ES-I3 (cell line): Measurements from ENCODE around the gene MRPS10.
"Not testable (repeated sequence)": the region's sequence is repeated elsewhere in the genome, so short reads cannot be mapped to it uniquely, and the experiment has no call there.

Experiments
- H3K36me3 ChIP-seq: 2 replicates; pipeline ENCODE4 v1.6.1; 2013; ENCODE audit warnings: mild to moderate bottlenecking, low read length, control low read depth, moderate library complexity; ENCODE audit not compliant: insufficient read depth
- H3K4me1 ChIP-seq: 2 replicates; pipeline ENCODE4 v1.6.1; 2013; ENCODE audit warnings: mild to moderate bottlenecking, control low read depth, low read length; ENCODE audit not compliant: insufficient read depth
- H3K9ac ChIP-seq: 2 replicates; pipeline ENCODE4 v1.6.1; 2013; ENCODE audit warnings: low read depth, mild to moderate bottlenecking, low read length, moderate library complexity
- H3K9me3 ChIP-seq: 2 replicates; pipeline ENCODE4 v1.6.1; 2013; ENCODE audit warnings: mild to moderate bottlenecking, low read length, moderate library complexity; ENCODE audit not compliant: control insufficient read depth, insufficient read depth

MRPS10 gene

DNA sequence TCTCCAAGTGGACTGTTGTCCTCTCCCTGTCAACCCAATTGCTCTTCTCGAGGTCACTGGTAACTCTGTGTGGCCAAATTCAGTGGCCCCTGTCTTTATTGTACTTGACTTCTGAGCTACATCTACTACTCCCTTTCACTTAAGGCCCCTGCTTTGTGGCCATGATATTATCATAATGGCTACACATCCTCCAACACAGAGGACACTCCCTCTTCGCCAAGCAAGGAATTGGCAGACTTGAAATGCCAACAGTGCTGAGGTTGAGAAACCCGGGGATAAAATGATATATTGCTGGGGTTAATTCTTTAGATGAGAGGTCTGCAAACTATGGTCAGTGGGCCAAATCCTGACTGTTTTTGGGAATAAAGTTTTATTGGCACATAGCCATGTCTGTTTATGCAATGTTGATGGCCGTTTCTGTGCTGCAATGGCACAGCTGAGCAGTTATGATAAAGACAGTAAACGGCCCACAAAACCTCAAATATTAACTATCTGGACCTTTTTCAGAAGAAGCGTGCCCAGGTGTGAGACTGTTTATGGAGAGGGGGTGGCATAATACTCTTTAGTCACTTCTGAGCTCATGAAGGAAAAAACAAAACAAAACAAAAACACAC, 12.0 kb upstream of the MRPS10 start:
- Histone ChIP-seq H3K9me3 (no peaks in the 10 kb centered on the region), H3K9ac (no peak overlapping the region), H3K36me3 (no peaks in the 10 kb centered on the region), H3K4me1 (peaks cover 22% of the 10 kb centered on the region)

DNA sequence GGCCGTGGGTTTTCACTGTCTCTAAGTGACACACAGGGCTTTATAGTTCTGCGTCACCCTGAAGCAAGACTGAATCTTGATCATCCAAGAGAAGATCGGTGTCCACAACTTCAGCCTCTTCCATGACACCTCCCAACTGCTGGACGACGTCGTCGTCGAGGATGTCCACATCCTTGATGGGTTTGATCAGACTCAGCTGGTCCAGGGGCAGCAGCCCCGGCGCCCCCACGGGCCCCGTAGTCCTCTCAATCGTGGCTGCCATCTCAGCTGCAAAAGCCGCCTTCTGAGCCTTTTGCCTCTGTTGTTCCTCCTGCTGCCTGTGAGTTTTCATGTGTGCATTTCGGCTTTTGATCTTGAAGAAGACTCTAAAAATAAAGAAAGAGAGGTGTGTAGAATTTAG, 10.6 kb upstream of the MRPS10 start:
- Histone ChIP-seq H3K9ac (no peak overlapping the region), H3K36me3 (no peaks in the 10 kb centered on the region), H3K4me1 (peaks cover 27% of the 10 kb centered on the region), H3K9me3 (no peaks in the 10 kb centered on the region)

DNA sequence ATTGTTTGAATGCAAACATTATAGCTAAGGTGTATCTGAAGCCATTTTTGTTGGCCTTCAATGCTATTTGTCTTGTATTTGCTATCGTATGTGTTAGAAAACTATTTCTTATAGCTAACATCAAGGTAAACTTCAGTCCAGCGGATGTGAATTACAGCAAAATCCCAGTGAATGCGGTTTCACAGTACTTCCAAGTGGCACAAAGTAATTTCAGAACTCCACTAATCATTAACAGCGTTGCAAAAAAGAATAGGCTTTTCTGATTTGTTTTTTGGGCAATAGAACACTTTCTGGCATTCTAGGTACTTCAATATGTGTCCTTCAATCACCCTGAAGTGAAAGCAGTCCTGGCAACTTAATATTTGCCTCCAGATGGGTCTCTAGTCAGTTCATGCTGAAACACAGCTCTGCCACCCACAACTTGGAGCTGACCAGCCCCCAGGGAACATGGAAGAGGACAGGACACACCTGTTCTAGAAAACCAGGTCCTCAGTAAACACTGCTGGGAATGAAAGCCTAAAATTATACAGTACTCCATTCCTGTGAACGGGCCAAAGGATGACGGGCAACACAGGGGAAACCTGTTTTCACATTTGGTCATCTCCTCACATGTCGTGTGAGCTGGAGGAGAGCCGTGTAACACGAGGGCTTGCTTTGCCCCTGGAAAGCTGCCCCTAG, 9.7 kb upstream of the MRPS10 start:
- H3K36me3 ChIP-seq, result no peaks in the 10 kb centered on the region
- no peak overlapping the region for H3K9ac ChIP-seq
- no peaks in the 10 kb centered on the region for H3K9me3 ChIP-seq
- peaks cover 27% of the 10 kb centered on the region for H3K4me1 ChIP-seq

DNA sequence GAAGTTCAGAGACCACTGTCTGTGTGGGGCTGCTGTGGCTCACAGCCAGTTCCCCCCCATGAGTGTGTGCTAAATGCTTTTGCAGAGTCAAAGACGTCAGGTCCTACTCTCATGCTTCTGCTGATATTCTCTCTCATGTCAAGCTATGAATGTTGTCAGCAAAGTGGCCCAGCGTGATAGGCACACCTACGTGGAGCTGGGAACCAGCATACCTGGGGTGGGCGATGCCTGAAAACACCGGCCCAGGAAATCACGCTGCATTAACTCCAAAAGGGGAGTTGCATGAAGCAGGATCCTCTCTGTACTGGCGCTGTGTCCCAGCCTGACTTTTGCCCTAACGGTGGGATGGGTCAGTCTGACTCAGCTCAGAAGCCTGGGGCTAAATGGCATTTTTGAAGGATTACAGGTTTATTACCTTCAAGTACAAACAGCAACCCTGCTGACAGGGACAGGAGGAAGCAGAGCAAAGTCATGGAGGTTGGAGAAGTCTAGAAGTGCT, 9.0 kb upstream of the MRPS10 start:
- Histone ChIP-seq H3K36me3 (no peaks in the 10 kb centered on the region), H3K4me1 (peaks cover 27% of the 10 kb centered on the region), H3K9ac (0 out of 2 replicates have a peak overlapping the region, but pooled peaks have one; percentile 9), H3K9me3 (no peaks in the 10 kb centered on the region)

DNA sequence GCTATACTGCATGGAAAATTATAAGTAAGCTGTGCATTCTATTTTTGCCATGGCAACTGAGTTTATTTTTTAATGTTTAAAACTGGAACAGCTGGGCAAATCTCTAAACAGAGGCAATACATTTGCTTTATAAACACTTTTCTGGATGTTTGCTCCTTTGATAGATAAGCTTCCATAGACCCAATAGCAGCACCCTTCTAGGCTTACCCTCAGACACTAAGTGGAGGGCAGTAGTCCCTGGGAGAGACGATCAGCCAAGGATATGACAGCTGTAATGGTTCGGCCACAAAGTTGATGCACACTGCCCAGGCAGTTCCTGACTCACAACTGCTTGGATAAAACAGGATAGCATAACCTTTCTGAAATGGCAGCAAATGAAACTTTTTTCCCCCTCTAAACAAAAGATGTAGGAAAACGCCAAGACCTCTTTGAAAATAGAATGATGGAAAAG, 8.5 kb upstream of the MRPS10 start:
- Histone ChIP-seq H3K4me1 (peaks cover 27% of the 10 kb centered on the region), H3K9ac (0 out of 2 replicates have a peak overlapping the region, but pooled peaks have one; percentile 9), H3K9me3 (no peaks in the 10 kb centered on the region), H3K36me3 (no peaks in the 10 kb centered on the region)

DNA sequence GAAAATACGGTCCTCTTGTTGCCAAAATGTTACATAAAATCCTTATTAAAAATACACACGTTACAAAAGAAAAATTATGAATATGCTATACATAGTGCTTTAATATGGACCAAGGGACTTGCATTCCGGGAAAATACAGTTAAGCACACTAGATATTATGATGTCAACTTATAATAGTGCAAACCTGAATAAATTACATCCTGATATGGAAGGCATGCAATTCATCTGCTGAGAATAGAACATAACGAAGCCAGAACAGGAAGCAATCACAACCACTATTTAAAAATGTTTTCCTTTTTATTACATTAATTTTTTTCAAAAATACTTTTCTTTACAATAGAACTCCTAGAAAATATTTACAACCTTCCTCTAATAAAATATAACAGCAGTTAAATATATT, 7.8 kb upstream of the MRPS10 start:
- H3K4me1 ChIP-seq, result peaks cover 27% of the 10 kb centered on the region

DNA sequence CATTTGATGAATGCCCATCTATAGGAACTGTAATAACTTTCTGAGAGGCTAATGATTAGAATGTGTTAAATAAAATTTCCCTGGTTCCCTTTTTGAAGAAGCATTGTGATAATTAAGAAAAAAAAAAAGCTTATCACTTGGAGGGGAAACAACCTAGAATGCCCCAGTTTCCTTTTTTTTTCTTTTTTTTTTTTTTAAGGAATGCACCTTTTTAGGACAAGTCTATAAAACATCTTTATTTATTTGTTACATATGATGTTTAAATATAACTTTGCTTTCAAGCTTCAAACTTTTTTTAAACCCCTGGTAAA, 7.3 kb upstream of the MRPS10 start:
- Histone ChIP-seq H3K4me1 (peaks cover 27% of the 10 kb centered on the region), H3K9me3 (no peaks in the 10 kb centered on the region), H3K36me3 (no peaks in the 10 kb centered on the region), H3K9ac (no peak overlapping the region)

More for the DNA sequence above, 7.8 kb upstream of the MRPS10 start:
- Histone ChIP-seq H3K36me3 (no peaks in the 10 kb centered on the region), H3K9ac (no peak overlapping the region), H3K9me3 (no peaks in the 10 kb centered on the region)

DNA sequence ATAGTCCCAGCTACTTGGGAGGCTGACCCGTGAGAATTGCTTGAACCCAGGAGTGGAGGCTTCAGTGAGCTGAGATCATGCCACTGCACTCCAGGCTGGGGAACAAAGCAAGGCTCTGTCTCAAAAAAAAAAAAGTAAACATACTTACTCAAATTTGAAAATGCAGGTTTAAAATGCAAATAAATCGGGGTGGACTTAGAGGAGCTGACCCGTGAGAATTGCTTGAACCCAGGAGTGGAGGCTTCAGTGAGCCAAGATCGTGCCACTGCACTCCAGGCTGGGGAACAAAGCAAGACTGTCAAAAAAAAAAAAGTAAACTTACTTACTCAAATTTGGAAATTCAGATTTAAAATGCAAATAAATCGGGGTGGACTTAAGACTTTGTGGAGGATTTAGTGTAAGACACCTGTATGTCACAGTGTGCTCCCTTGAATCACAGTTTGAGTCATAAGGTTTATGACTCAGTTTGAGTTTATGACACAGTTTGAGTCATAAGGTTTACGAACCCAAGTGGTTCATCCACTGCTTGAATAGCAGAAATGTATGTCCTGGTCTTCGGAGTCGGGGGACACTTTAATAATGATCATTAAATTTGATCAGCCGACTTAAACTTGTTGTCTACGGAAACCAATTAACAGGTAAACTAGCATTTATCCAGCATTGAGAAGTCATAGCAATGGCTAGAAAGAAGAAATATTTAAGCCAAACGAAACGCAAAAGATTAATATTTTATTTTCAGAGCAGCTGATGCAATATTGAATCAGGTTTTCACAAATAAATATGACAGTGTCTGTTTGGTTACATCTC, 6.8 kb upstream of the MRPS10 start:
- Histone ChIP-seq H3K9me3 (no peaks in the 10 kb centered on the region), H3K4me1 (peaks cover 27% of the 10 kb centered on the region), H3K9ac (no peak overlapping the region; the same call in 1 of the 2 replicates), H3K36me3 (no peaks in the 10 kb centered on the region)

DNA sequence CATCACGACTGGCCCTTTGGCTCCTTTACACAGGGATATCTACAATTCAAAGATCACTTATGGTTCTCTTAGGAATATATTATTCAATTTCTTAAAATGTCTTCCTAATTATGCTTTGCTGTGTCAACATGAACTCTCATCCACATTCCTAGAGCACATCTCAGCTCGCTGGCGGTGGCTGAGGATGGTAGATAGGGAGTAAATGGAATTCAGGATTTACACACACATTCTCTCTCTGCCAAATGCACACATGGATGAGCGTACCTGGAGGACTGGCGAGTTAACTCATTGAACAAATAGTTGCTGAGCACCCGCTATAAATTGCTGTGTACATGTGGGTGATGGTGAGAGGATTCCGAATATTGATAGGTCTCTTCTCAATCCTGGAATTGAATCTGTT, 4.8 kb upstream of the MRPS10 start:
- Histone ChIP-seq H3K9me3 (no peaks in the 10 kb centered on the region), H3K4me1 (peaks cover 22% of the 10 kb centered on the region), H3K36me3 (no peaks in the 10 kb centered on the region), H3K9ac (no peak overlapping the region)

DNA sequence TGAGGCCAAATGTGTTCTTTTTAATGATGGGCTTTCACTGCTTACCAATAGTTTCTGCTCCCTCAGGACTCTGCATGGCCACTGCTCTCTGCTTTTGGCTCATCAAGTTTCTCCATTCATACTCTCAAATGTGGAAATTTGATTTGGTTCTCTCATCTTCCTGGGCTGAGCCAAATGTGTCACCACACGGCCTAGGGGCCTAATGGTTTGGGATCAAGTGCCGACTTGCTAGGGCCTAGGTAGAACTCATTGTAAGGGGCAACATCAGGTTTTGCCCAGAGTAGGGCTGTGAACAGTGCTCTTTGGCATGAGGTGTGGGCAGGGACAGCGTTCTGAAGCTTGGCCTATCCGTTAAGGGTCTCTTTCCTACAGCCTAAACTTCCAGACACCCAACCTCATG, 3.9 kb upstream of the MRPS10 start:
- Histone ChIP-seq H3K9me3 (no peaks in the 10 kb centered on the region), H3K4me1 (peaks cover 13% of the 10 kb centered on the region), H3K36me3 (no peaks in the 10 kb centered on the region), H3K9ac (no peak overlapping the region)

DNA sequence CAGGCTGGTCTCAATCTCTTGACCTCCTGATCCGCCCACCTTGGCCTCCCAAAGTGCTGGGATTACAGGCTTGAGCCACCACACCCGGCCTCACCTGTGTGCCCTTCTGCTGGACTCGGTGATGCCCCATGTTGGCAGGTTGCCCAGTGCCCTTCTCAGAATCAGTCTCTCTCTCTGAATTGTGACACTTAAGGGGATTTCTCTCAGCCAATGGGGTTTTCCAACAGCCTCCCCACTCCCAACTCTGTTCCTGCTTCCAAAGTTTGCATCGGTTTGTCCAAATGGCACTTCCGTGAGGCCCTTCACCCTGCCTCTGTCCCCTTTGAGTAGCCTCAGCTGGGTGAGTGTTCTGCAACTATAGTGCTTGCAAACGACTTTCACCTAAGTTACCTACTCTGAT, 3.1 kb upstream of the MRPS10 start:
- Histone ChIP-seq H3K4me1 (peaks cover 8% of the 10 kb centered on the region; the same call in 1 of the 2 replicates), H3K36me3 (no peaks in the 10 kb centered on the region), H3K9me3 (no peaks in the 10 kb centered on the region), H3K9ac (no peak overlapping the region)

DNA sequence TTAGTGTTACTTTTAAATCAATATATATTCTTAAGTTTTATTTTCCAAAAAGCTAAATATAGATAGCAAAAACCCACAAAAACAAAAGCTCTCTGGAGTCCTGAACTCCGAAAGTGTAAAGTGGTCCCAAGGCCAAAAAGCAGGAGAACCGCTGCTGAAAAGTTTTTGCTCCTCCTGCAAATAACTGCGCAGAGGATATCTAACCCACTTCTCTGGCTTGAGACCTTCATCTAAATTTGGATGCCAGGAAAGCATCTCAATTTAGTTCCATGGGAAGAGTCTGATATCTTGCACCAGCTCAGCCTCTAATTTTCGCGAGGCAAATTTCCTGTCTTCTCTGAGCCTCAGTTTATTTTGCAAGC, 523 bp downstream of the MRPS10 start:
- Histone ChIP-seq H3K4me1 (no peaks in the 10 kb centered on the region; the same call in 1 of the 2 replicates), H3K9me3 (no peaks in the 10 kb centered on the region), H3K36me3 (peaks cover 6% of the 10 kb centered on the region; the same call in 1 of the 2 replicates), H3K9ac (peak overlapping the region; percentile 100)

DNA sequence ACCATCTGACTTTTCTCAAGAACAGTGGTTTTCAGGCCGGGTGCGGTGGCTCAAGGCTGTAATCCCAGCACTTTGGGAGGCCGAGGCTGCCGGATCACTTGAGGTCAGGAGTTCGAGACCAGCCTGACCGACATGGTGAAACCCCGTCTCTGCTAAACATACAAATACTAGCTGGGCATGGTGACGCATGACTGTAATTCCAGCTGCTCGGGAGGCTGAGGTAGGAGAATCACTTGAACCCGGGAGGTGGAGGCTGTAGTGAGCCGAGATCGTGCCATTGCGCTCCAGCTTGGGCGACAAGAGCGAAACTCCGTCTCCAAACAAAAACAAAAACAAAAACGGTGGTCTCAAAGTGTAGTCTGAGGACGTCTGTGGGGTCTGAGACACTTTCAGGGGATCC, 1.2 kb downstream of the MRPS10 start:
- not testable (repeated sequence) for H3K9me3 ChIP-seq, H3K36me3 ChIP-seq, H3K4me1 ChIP-seq
- H3K9ac ChIP-seq, result peak overlapping the region; percentile 100

DNA sequence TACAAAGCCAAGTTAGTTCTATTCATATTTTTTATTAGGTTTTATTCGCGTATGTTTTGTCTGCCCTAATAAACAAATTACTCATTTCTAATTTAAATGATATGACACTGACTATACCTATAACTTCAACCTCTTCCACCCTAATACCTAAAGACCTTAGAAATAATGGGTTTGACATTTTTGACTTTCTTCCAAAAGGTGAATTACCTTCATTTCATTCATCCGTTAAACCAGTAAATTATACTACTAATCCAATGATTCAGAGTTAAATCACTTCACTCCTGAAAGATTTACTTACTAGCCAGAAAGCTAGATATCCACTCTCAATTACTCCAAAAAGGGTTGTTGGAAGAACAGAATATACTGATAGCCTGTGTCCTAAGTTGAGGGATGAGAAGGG, 5.2 kb downstream of the MRPS10 start:
- H3K9me3 ChIP-seq, result no peaks in the 10 kb centered on the region
- peaks cover 19% of the 10 kb centered on the region for H3K36me3 ChIP-seq
- H3K4me1 ChIP-seq, result no peaks in the 10 kb centered on the region; the same call in 1 of the 2 replicates
- H3K9ac ChIP-seq, result no peak overlapping the region
